Hippocampal formation (tissue), 2 donors: ENCODE measurements around the gene ACTRT3.

Experiments
- DNase-seq, 2 donors: peaks; one replicate each; lab custom pipeline; 2025; lab: John Stamatoyannopoulos, UW

Gene ACTRT3

GRCh38 chr3:169769287-169770181 is at the start of gene ACTRT3:
Gene ACTRT3 (minus strand): TSS chr3:169769561. CDS start chr3:169769520, 41 bp downstream.
- peak; percentile 53 to 67 for DNase-seq

- no peak for DNase-seq
These were observed 49.0 kb upstream of the ACTRT3 start for GRCh38 chr3:169818316-169818715.

- DNase-seq = no peak
These were observed 46.3 kb upstream of the ACTRT3 start for GRCh38 chr3:169815590-169816150.

- DNase-seq = no peak
These were observed 44.6 kb upstream of the ACTRT3 start for GRCh38 chr3:169813757-169814517.

- DNase-seq = no peak
These were observed 43.9 kb upstream of the ACTRT3 start for GRCh38 chr3:169813278-169813677.

GRCh38 chr3:169812332-169813235 is 43.2 kb upstream of the ACTRT3 start, which contains the start of the genes LRRC34 and LRRIQ4:
Gene LRRC34 (minus strand): TSS chr3:169812904. CDS start chr3:169812548, 356 bp downstream.
Gene LRRIQ4 (plus strand): TSS chr3:169812870. CDS start chr3:169821922, 9,052 bp downstream.
- peak; percentile 31 to 57 for DNase-seq

GRCh38 chr3:169811631-169812331 is 42.4 kb upstream of the ACTRT3 start:
- peak; percentile 27 to 42 for DNase-seq

GRCh38 chr3:169809230-169809795 is 40.0 kb upstream of the ACTRT3 start:
- DNase-seq = no peak

- DNase-seq = no peak
These were observed 35.3 kb upstream of the ACTRT3 start for GRCh38 chr3:169804681-169805080.

- DNase-seq = no peak
These were observed 23.0 kb upstream of the ACTRT3 start for GRCh38 chr3:169792359-169792758.

- no peak for DNase-seq
These were observed 21.5 kb upstream of the ACTRT3 start for GRCh38 chr3:169790687-169791429.

GRCh38 chr3:169790219-169790618 is 20.9 kb upstream of the ACTRT3 start:
- DNase-seq = no peak

- DNase-seq = no peak
These were observed 18.4 kb upstream of the ACTRT3 start for GRCh38 chr3:169787791-169788190.

- DNase-seq = no peak
These were observed 17.8 kb upstream of the ACTRT3 start for GRCh38 chr3:169787120-169787519.

GRCh38 chr3:169781209-169781855 is 12.0 kb upstream of the ACTRT3 start:
- no peak for DNase-seq

GRCh38 chr3:169780742-169781141 is 11.4 kb upstream of the ACTRT3 start:
- no peak for DNase-seq

- DNase-seq = no peak
These were observed 8.5 kb upstream of the ACTRT3 start for GRCh38 chr3:169777822-169778221.

- DNase-seq = no peak
These were observed 4.8 kb upstream of the ACTRT3 start for GRCh38 chr3:169774186-169774585.
